Body of pancreas (tissue), 4 donors: ENCODE measurements around the gene KIAA0825.

Experiments used
- CTCF ChIP-seq, 7 experiments: fragments of 450-650 bp in 4 of 7; fragments of 200-600 bp in 3 of 7; sonication (generic) in 3 of 7; IDR thresholded peaks; one replicate each; pipeline ENCODE4 v1.5.1; 2016 to 2019; ENCODE audit warnings: antibody characterized with exemption in 7 of 7
- POLR2A ChIP-seq, 3 donors: fragments of 450-650 bp; IDR thresholded peaks; one replicate each; pipeline ENCODE4 v1.6.1; 2016; ENCODE audit warnings: antibody characterized with exemption in 3 of 3, mild to moderate bottlenecking in 2 of 3

- TF ChIP-seq CTCF (IDR thresholded peaks at IDR 0.05) (no peak), POLR2A (IDR thresholded peaks at IDR 0.05) (no peak)
These were observed 370.1 kb downstream of the KIAA0825 start for GRCh38 chr5:94248175-94248875.
